HepG2 (cell line): Measurements from ENCODE around the gene ABCA4. TPM values are rescaled to one million over a fixed set of nuclear protein-coding genes. Genes with fewer than 3 reads are reported as not detected.
A peak's percentile ranks its signal among the peaks of the same experiment; 100 is the strongest.

ENCODE experiments used
- ATAC-seq: fragments of 200-7000 bp; cut with Tn5 transposase; 3 replicates; pipeline ENCODE4 v1.9.1; 2020; ENCODE audit warnings: mild to moderate bottlenecking, moderate library complexity
- BruUV-seq: library from RNA; stranded (reverse); fragments of 400-500 nt; replicated peaks from 2 replicates; lab custom pipeline; 2021; lab: Mats Ljungman, UMichigan
- CTCF ChIA-PET: fragments of 300-600 bp; formaldehyde crosslinking; extraction: SDS; loops from one replicate; lab custom pipeline; 2021; ENCODE audit warnings: low total read pairs, inconsistent platforms, low intra/inter-chr PET ratio; lab: Yijun Ruan, JAX
- POLR2A ChIA-PET: fragments of 350-600 bp; sonication (Branson Sonifier 250); formaldehyde crosslinking; loops from one replicate; lab custom pipeline; 2020; ENCODE audit warnings: antibody characterized with exemption, inconsistent platforms; lab: Yijun Ruan, JAX
- DNase-seq: peaks from one replicate; pipeline ENCODE4 v3.0.0-alpha.2; 2015; ENCODE audit warnings: low spot score
- FAIRE-seq: peaks from 3 replicates; lab custom pipeline; 2011; peaks lifted over from hg19 to GRCh38; lab: Jason Lieb, UNC
- H2AFZ ChIP-seq: one replicate; pipeline ENCODE4 v1.6.1; 2011; ENCODE audit warnings: low read length, inconsistent platforms
- H3K27ac ChIP-seq: fragments of 300-600 bp; 3 replicates; pipeline ENCODE4 v1.8.0; 2011; ENCODE audit warnings: mixed run types, mild to moderate bottlenecking, mixed read lengths, low read length, inconsistent platforms; ENCODE audit not compliant: insufficient read depth; ENCODE audit errors: extremely low read length
- H3K27me3 ChIP-seq, 2 experiments: fragments of 200-600 bp in 1 of 2; 2 replicates in 1 of 2; 3 replicates in 1 of 2; pipeline versions ENCODE4 v1.6.0 to v1.8.0; 2011; ENCODE audit warnings: low read length in 2 of 2, mild to moderate bottlenecking in 2 of 2, moderate library complexity in 2 of 2, inconsistent platforms in 1 of 2; ENCODE audit not compliant: insufficient read depth in 2 of 2, control insufficient read depth in 1 of 2
- H3K36me3 ChIP-seq, 2 experiments: fragments of 200-600 bp in 1 of 2; replicated peaks in 1 of 2; 2 replicates in 1 of 2; 3 replicates in 1 of 2; pipeline versions ENCODE4 v1.5.1 to v1.8.0; 2011; ENCODE audit warnings: low read length in 2 of 2, inconsistent platforms in 1 of 2; ENCODE audit not compliant: insufficient read depth in 2 of 2, control insufficient read depth in 1 of 2
- H3K4me1 ChIP-seq: 2 replicates; pipeline ENCODE4 v1.5.1; 2012; ENCODE audit warnings: low read length, inconsistent platforms; ENCODE audit not compliant: insufficient read depth
- H3K4me2 ChIP-seq: 2 replicates; pipeline ENCODE4 v1.6.0; 2011; ENCODE audit warnings: low read depth, low read length, inconsistent platforms
- H3K4me3 ChIP-seq, 3 experiments: fragments of 200-600 bp in 1 of 3; sonication (generic), shearing (Covaris generic) in 1 of 3; replicated peaks in 1 of 3; 2 replicates each; pipeline ENCODE4 v1.5.1; 2011 to 2016; ENCODE audit warnings: low read length in 3 of 3, inconsistent platforms in 2 of 3, low read depth in 2 of 3, mild to moderate bottlenecking in 2 of 3, control low read depth in 1 of 3, mixed read lengths in 1 of 3; ENCODE audit not compliant: insufficient read depth in 1 of 3
- H3K79me2 ChIP-seq: one replicate; pipeline ENCODE4 v1.6.1; 2011; ENCODE audit warnings: low read length, inconsistent platforms; ENCODE audit not compliant: insufficient read depth
- H3K9ac ChIP-seq: 2 replicates; pipeline ENCODE4 v1.6.0; 2011; ENCODE audit warnings: mild to moderate bottlenecking, low read depth, low read length, inconsistent platforms; ENCODE audit not compliant: insufficient read depth
- H3K9me3 ChIP-seq: 2 replicates; pipeline ENCODE4 v1.5.1; 2012; ENCODE audit warnings: mild to moderate bottlenecking, low read length
- H4K20me1 ChIP-seq: 2 replicates; pipeline ENCODE4 v1.6.0; 2011; ENCODE audit warnings: inconsistent platforms, mild to moderate bottlenecking, low read length, moderate library complexity; ENCODE audit not compliant: insufficient read depth
- ATRX ChIP-seq: sonication (generic); formaldehyde crosslinking; IDR thresholded peaks from 2 replicates; pipeline ENCODE4 v1.4.0; 2020; ENCODE audit warnings: missing genetic modification reagents, borderline replicate concordance
- FOSL2 ChIP-seq: sonication (generic); formaldehyde crosslinking; IDR thresholded peaks from 2 replicates; pipeline ENCODE4 v1.4.0; 2020; ENCODE audit warnings: missing genetic modification reagents
- HDAC1 ChIP-seq: sonication (generic); formaldehyde crosslinking; IDR thresholded peaks from 2 replicates; pipeline ENCODE4 v1.5.1; 2020; ENCODE audit warnings: mild to moderate bottlenecking, missing genetic modification reagents
- STAG1 ChIP-seq: sonication (generic); formaldehyde crosslinking; IDR thresholded peaks from 2 replicates; pipeline ENCODE4 v1.4.0; 2020; ENCODE audit warnings: missing genetic modification reagents
- ZEB1 ChIP-seq: IDR thresholded peaks from 2 replicates; pipeline ENCODE4 v1.6.1; 2012; ENCODE audit warnings: mild to moderate bottlenecking, low read depth, inconsistent platforms; ENCODE audit not compliant: insufficient replicate concordance
- ZFP90 ChIP-seq: sonication (generic); formaldehyde crosslinking; IDR thresholded peaks from 2 replicates; pipeline ENCODE4 v1.8.0; 2022; ENCODE audit warnings: missing genetic modification reagents, mild to moderate bottlenecking, inconsistent platforms, borderline replicate concordance
- ZNF335 ChIP-seq: sonication (generic); formaldehyde crosslinking; IDR thresholded peaks from 2 replicates; pipeline ENCODE4 v1.4.0; 2020; ENCODE audit warnings: missing genetic modification reagents
- ZNF768 ChIP-seq: sonication (generic); formaldehyde crosslinking; IDR thresholded peaks from 2 replicates; pipeline ENCODE4 v1.4.0; 2020; ENCODE audit warnings: missing genetic modification reagents
- WGBS: methylation state at CpG from one replicate; pipeline ENCODE4 v1.1.6; 2017; ENCODE audit warnings: low lambda C conversion rate; 5-methylcytosine and 5-hydroxymethylcytosine counted together
- in situ Hi-C: cut with HindIII; loops from 2 replicates; pipeline ENCODE4 v1.10.0; 2017; ENCODE audit warnings: low pct_unique_long_range_greater_than_20kb; ENCODE audit not compliant: extremely low pct_ligation_motif_present
- intact Hi-C: fragments of 100-400 bp; cut with micrococcal nuclease; formaldehyde crosslinking; loops from one replicate; pipeline ENCODE4 v1.10.0; 2022; ENCODE audit not compliant: unreplicated experiment
- polyA plus RNA-seq, 8 experiments: library from polyadenylated mRNA; depleted of rRNA in 3 of 8; stranded (reverse) in 7 of 8; unstranded in 1 of 8; fragments of >200 nt; fragmentation: Illumina TruSeq in 4 of 8; extraction: Trizol in 4 of 8; gene quantifications; 2 replicates each; pipeline versions ENCODE4 v1.2.1 to v1.2.3, GENCODE V29; 2011 to 2016; ENCODE audit warnings: low read depth in 4 of 8, missing spikeins in 1 of 8, mixed read lengths in 1 of 8; ENCODE audit not compliant: insufficient read depth in 1 of 8
- total RNA-seq, 5 experiments: library from RNA; depleted of rRNA; stranded (reverse); fragments of >200 nt; fragmentation: Illumina TruSeq; extraction: Trizol; gene quantifications; 2 replicates each; pipeline ENCODE4 v1.2.3, GENCODE V29; 2016; ENCODE audit warnings: low read depth in 1 of 5
- TF ChIP-seq, protein P1 (sequence below): sonication (generic); formaldehyde crosslinking; IDR thresholded peaks from 2 replicates; pipeline ENCODE4 v1.4.0; 2020; ENCODE audit warnings: low read depth, missing genetic modification reagents

Gene ABCA4
- total and polyA plus RNA-seq, 2 of the 13 experiments (the other 11 are each of a cell fraction or from before 2014, with no cell fraction given), result 0.24 to 0.67 TPM

- Histone ChIP-seq H3K4me3 (peak overlapping the region in 1 of 3 experiments; percentile 42; a peak in 2 of 6 replicates), H4K20me1 (no peaks in the 10 kb centered on the region), H3K4me1 (peaks cover 77% of the 10 kb centered on the region), H3K36me3 (no peaks in the 10 kb centered on the region), H3K79me2 (no peaks in the 10 kb centered on the region), H2AFZ (no peak overlapping the region), H3K4me2 (peak overlapping the region; percentile 58), H3K27me3 (peaks cover 0 to 10% of the 10 kb centered on the region in 2 experiments; a peak in 2 of 5 replicates), H3K27ac (no peak overlapping the region), H3K9ac (no peak overlapping the region), H3K9me3 (no peaks in the 10 kb centered on the region)
- intact Hi-C loops, result no loop called here
- in situ Hi-C loops, result no loop called here
- BruUV-seq, result no TSS peak
- ATAC-seq, result peak; percentile 66
- POLR2A ChIA-PET, result interaction anchor here (1.0 to 2.3 kb wide), 6 partner anchors 25 to 239 kb away, joined by 3 to 7 read pairs (median 4); partner anchors contain the start of genes ABCA4 and ARHGAP29
- no peak for FAIRE-seq
- 0 out of 2 replicates have a peak, but pooled peaks have one; percentile 20 for TF ChIP-seq HDAC1 (CRISPR knock-in tag)
- TF ChIP-seq ZNF768, result peak; percentile 88
- TF ChIP-seq ZEB1, result peak; percentile 17
- no peak for TF ChIP-seq ATRX (CRISPR knock-in tag)
- TF ChIP-seq ZFP90 (CRISPR knock-in tag), result peak; percentile 48; the same call in 1 of the 2 replicates
- TF ChIP-seq, protein P1, sequence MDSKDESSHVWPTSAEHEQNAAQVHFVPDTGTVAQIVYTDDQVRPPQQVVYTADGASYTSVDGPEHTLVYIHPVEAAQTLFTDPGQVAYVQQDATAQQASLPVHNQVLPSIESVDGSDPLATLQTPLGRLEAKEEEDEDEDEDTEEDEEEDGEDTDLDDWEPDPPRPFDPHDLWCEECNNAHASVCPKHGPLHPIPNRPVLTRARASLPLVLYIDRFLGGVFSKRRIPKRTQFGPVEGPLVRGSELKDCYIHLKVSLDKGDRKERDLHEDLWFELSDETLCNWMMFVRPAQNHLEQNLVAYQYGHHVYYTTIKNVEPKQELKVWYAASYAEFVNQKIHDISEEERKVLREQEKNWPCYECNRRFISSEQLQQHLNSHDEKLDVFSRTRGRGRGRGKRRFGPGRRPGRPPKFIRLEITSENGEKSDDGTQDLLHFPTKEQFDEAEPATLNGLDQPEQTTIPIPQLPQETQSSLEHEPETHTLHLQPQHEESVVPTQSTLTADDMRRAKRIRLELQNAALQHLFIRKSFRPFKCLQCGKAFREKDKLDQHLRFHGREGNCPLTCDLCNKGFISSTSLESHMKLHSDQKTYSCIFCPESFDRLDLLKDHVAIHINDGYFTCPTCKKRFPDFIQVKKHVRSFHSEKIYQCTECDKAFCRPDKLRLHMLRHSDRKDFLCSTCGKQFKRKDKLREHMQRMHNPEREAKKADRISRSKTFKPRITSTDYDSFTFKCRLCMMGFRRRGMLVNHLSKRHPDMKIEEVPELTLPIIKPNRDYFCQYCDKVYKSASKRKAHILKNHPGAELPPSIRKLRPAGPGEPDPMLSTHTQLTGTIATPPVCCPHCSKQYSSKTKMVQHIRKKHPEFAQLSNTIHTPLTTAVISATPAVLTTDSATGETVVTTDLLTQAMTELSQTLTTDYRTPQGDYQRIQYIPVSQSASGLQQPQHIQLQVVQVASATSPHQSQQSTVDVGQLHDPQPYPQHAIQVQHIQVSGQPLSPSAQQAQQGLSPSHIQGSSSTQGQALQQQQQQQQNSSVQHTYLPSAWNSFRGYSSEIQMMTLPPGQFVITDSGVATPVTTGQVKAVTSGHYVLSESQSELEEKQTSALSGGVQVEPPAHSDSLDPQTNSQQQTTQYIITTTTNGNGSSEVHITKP (CRISPR knock-in tag), result no peak
- TF ChIP-seq ZNF335, result no peak
- TF ChIP-seq STAG1, result 0 out of 2 replicates have a peak, but pooled peaks have one; percentile 5
- peak; percentile 27; the same call in 1 of the 2 replicates for TF ChIP-seq FOSL2
- CTCF ChIA-PET, result no interaction called here
- DNase-seq, result peak; percentile 41
- WGBS, result 37% methylated on average over 10 of the region's 14 CpGs
Observed at GRCh38 chr1:94095744-94096469, 25.0 kb downstream of the ABCA4 start.
